H1 (cell line): Measurements from ENCODE around the gene VWA1. TPM values are rescaled to one million over a fixed set of nuclear protein-coding genes. Genes with fewer than 3 reads are reported as not detected.

Experiments
- CTCF ChIA-PET: fragments of 300-600 bp; sonication (Branson Sonifier 250); formaldehyde crosslinking; loops from one replicate; lab custom pipeline; 2021; ENCODE audit not compliant: partially characterized antibody; lab: Charles Lee
- POLR2A ChIA-PET: fragments of 300-600 bp; sonication (Branson Sonifier 250); formaldehyde crosslinking; loops from one replicate; lab custom pipeline; 2021; ENCODE audit warnings: inconsistent platforms; ENCODE audit not compliant: partially characterized antibody; lab: Charles Lee
- DNase-seq, 2 experiments: peaks; one replicate each; pipeline versions ENCODE4 v3.0.0 to v3.0.0-alpha.2; 2010 to 2022; ENCODE audit warnings: low spot score in 2 of 2, low read depth in 1 of 2, mixed read lengths in 1 of 2
- FAIRE-seq: peaks from 2 replicates; lab custom pipeline; 2011; peaks lifted over from hg19 to GRCh38; lab: Jason Lieb, UNC
- H2AFZ ChIP-seq: 2 replicates; pipeline ENCODE4 v1.8.1; 2012; ENCODE audit warnings: low read length, inconsistent platforms
- H2AK5ac ChIP-seq: 2 replicates; pipeline ENCODE4 v1.6.1; 2013; ENCODE audit warnings: low read depth, low read length
- H2BK120ac ChIP-seq: replicated peaks from 2 replicates; pipeline ENCODE3; 2013; ENCODE audit warnings: low read depth, low read length, inconsistent platforms
- H2BK12ac ChIP-seq: 2 replicates; pipeline ENCODE4 v1.6.1; 2013; ENCODE audit warnings: low read depth, low read length
- H2BK15ac ChIP-seq: 2 replicates; pipeline ENCODE4 v1.6.1; 2013; ENCODE audit warnings: low read length
- H2BK20ac ChIP-seq: 2 replicates; pipeline ENCODE4 v1.6.1; 2013; ENCODE audit warnings: low read length
- H2BK5ac ChIP-seq: 2 replicates; pipeline ENCODE4 v1.6.1; 2013; ENCODE audit warnings: low read depth, low read length
- H3K14ac ChIP-seq: 2 replicates; pipeline ENCODE4 v1.6.1; 2013; ENCODE audit warnings: inconsistent platforms; ENCODE audit not compliant: insufficient read length
- H3K18ac ChIP-seq: 2 replicates; pipeline ENCODE4 v1.6.1; 2013; ENCODE audit warnings: low read length; ENCODE audit errors: extremely low read depth
- H3K23ac ChIP-seq: 2 replicates; pipeline ENCODE4 v1.6.1; 2013; ENCODE audit warnings: inconsistent platforms; ENCODE audit not compliant: insufficient read length
- H3K23me2 ChIP-seq: 2 replicates; pipeline ENCODE4 v1.6.1; 2013; ENCODE audit warnings: low read depth, low read length
- H3K27ac ChIP-seq: 2 replicates; pipeline ENCODE4 v1.6.1; 2011; ENCODE audit warnings: low read depth, low read length, inconsistent platforms
- H3K27me3 ChIP-seq, 4 experiments: replicated peaks in 1 of 4; 1 replicate in 1 of 4; 2 replicates in 3 of 4; pipeline versions ENCODE4 v1.6.1 to v1.8.1; 2011 to 2013; ENCODE audit warnings: low read length in 3 of 4, mild to moderate bottlenecking in 3 of 4, inconsistent platforms in 2 of 4, mixed read lengths in 2 of 4, moderate library complexity in 1 of 4; ENCODE audit not compliant: control insufficient read depth in 3 of 4, insufficient read depth in 3 of 4; ENCODE audit errors: extremely low read depth in 1 of 4
- H3K36me3 ChIP-seq, 4 experiments: 2 replicates each; pipeline versions ENCODE4 v1.6.1 to v1.8.1; 2011 to 2013; ENCODE audit warnings: mild to moderate bottlenecking in 4 of 4, low read length in 3 of 4, moderate library complexity in 2 of 4, control low read depth in 1 of 4, inconsistent platforms in 1 of 4; ENCODE audit not compliant: insufficient read depth in 4 of 4, control insufficient read depth in 2 of 4
- H3K4ac ChIP-seq: replicated peaks from 2 replicates; pipeline ENCODE3; 2013; ENCODE audit warnings: low read length, low read depth, mixed read lengths, inconsistent platforms; ENCODE audit not compliant: insufficient read length
- H3K4me1 ChIP-seq, 4 experiments: replicated peaks in 1 of 4; 1 replicate in 1 of 4; 2 replicates in 3 of 4; pipeline versions ENCODE4 v1.6.1 to v1.8.1; 2011 to 2013; ENCODE audit warnings: low read length in 3 of 4, inconsistent platforms in 2 of 4, mixed read lengths in 1 of 4; ENCODE audit not compliant: insufficient read depth in 4 of 4, control insufficient read depth in 3 of 4
- H3K4me2 ChIP-seq, 2 experiments: 2 replicates each; pipeline versions ENCODE4 v1.6.1 to v1.8.1; 2011 to 2013; ENCODE audit warnings: low read depth in 2 of 2, low read length in 2 of 2, control low read depth in 1 of 2, inconsistent platforms in 1 of 2, mild to moderate bottlenecking in 1 of 2; ENCODE audit not compliant: insufficient read depth in 1 of 2
- H3K4me3 ChIP-seq, 4 experiments: fragments of 200-600, 300-600 bp in 1 of 4; sonication (generic), shearing (Covaris generic), sonication (Bioruptor Twin) in 1 of 4; 2 replicates each; pipeline versions ENCODE4 v1.5.1 to v1.8.1; 2011 to 2016; ENCODE audit warnings: low read length in 4 of 4, low read depth in 3 of 4, control low read depth in 2 of 4, inconsistent platforms in 2 of 4, mild to moderate bottlenecking in 2 of 4, mixed read lengths in 1 of 4, moderate library complexity in 1 of 4; ENCODE audit not compliant: insufficient read depth in 2 of 4; ENCODE audit errors: extremely low read depth in 1 of 4
- H3K56ac ChIP-seq: replicated peaks from 2 replicates; pipeline ENCODE3; 2013; ENCODE audit warnings: low read depth, mild to moderate bottlenecking, mixed read lengths, low read length, inconsistent platforms; ENCODE audit not compliant: insufficient read length
- H3K79me1 ChIP-seq: 2 replicates; pipeline ENCODE4 v1.6.1; 2013; ENCODE audit warnings: low read depth, low read length, control low read depth
- H3K79me2 ChIP-seq, 2 experiments: 2 replicates each; pipeline versions ENCODE4 v1.6.1 to v1.8.1; 2012 to 2013; ENCODE audit warnings: low read length in 2 of 2, mild to moderate bottlenecking in 2 of 2, inconsistent platforms in 1 of 2; ENCODE audit not compliant: insufficient read depth in 2 of 2, control insufficient read depth in 1 of 2
- H3K9ac ChIP-seq, 4 experiments: replicated peaks in 1 of 4; 1 replicate in 1 of 4; 2 replicates in 3 of 4; pipeline versions ENCODE4 v1.6.1 to v1.8.1; 2011 to 2013; ENCODE audit warnings: low read depth in 3 of 4, low read length in 3 of 4, control low read depth in 2 of 4, mild to moderate bottlenecking in 2 of 4, moderate library complexity in 2 of 4, inconsistent platforms in 1 of 4; ENCODE audit errors: extremely low read depth in 1 of 4
- H3K9me3 ChIP-seq, 2 experiments: 2 replicates each; pipeline versions ENCODE4 v1.6.1 to v1.8.1; 2012 to 2013; ENCODE audit warnings: mild to moderate bottlenecking in 2 of 2, moderate library complexity in 2 of 2, control low read depth in 1 of 2, inconsistent platforms in 1 of 2, low read depth in 1 of 2, low read length in 1 of 2, mixed read lengths in 1 of 2; ENCODE audit not compliant: insufficient read depth in 2 of 2
- H4K20me1 ChIP-seq, 2 experiments: replicated peaks in 1 of 2; 2 replicates each; pipeline versions ENCODE3 to v1.8.1; 2011 to 2013; ENCODE audit warnings: inconsistent platforms in 2 of 2, low read length in 2 of 2, mild to moderate bottlenecking in 1 of 2; ENCODE audit not compliant: insufficient read depth in 2 of 2, control insufficient read depth in 1 of 2
- H4K5ac ChIP-seq: 2 replicates; pipeline ENCODE4 v1.6.1; 2013; ENCODE audit warnings: low read length, low read depth, mixed read lengths, inconsistent platforms; ENCODE audit not compliant: insufficient read length
- H4K8ac ChIP-seq: 2 replicates; pipeline ENCODE4 v1.8.0; 2013; ENCODE audit warnings: mild to moderate bottlenecking, moderate library complexity, low read length, inconsistent platforms; ENCODE audit not compliant: insufficient read depth; ENCODE audit errors: extremely low read depth
- H4K91ac ChIP-seq: replicated peaks from 2 replicates; pipeline ENCODE3; 2013; ENCODE audit warnings: low read length, mixed read lengths, inconsistent platforms; ENCODE audit not compliant: insufficient read length
- GABPA ChIP-seq: IDR thresholded peaks from 2 replicates; pipeline ENCODE4 v1.6.1; 2011; ENCODE audit warnings: mild to moderate bottlenecking, low read length, moderate library complexity, borderline replicate concordance; ENCODE audit not compliant: insufficient read depth
- RBBP5 ChIP-seq: IDR thresholded peaks from 2 replicates; pipeline ENCODE4 v1.7.1; 2012; ENCODE audit warnings: low read depth, mild to moderate bottlenecking, inconsistent platforms, low read length, moderate library complexity, borderline replicate concordance
- RNF2 ChIP-seq: fragments of 200-900, 300-1000 bp; sonication (generic); IDR thresholded peaks from 2 replicates; pipeline ENCODE4 v1.7.1; 2016; ENCODE audit warnings: borderline replicate concordance, low read depth, mild to moderate bottlenecking, antibody characterized with exemption, low read length; ENCODE audit not compliant: poor library complexity, severe bottlenecking; ENCODE audit errors: missing control alignments
- TAF1 ChIP-seq: IDR thresholded peaks from 2 replicates; pipeline ENCODE4 v1.6.1; 2011; ENCODE audit warnings: mild to moderate bottlenecking, low read depth, low read length
- WGBS, 2 experiments: shearing (Covaris generic) in 1 of 2; methylation state at CpG; one replicate each; pipeline versions ENCODE4 v1.1.6 to v1.1.7; 2013 to 2015; ENCODE audit warnings: low lambda C conversion rate in 2 of 2, mixed read lengths in 2 of 2, inconsistent platforms in 1 of 2, low coverage in 1 of 2, missing lambda C conversion rate in 1 of 2; ENCODE audit not compliant: insufficient replicate concordance in 2 of 2, insufficient coverage in 1 of 2, insufficient read length in 1 of 2; ENCODE audit errors: extremely low coverage in 1 of 2, missing lambda C conversion rate in 1 of 2; 5-methylcytosine and 5-hydroxymethylcytosine counted together
- polyA plus RNA-seq, 7 experiments: library from polyadenylated mRNA; depleted of rRNA in 3 of 7; stranded (reverse) in 5 of 7; unstranded in 2 of 7; fragments of >200 nt in 5 of 7; fragments of 200-250 nt in 2 of 7; gene quantifications; 1 replicate in 5 of 7; 2 replicates in 1 of 7; 4 replicates in 1 of 7; pipeline versions ENCODE4 v1.2.1 to v1.2.3, GENCODE V29; 2011 to 2013; ENCODE audit warnings: missing spikeins in 2 of 7, mixed read lengths in 2 of 7
- total RNA-seq: library from RNA; stranded (reverse); fragmentation: NEBNext Ultra II Directional; extraction: Animal tissue kit (Norgen Biotek cat#: 25700); gene quantifications from 2 replicates; pipeline ENCODE4 v1.2.1, GENCODE V29; 2021
- TF ChIP-seq, protein P1 (sequence below), 3 experiments: IDR thresholded peaks; 1 replicate in 2 of 3; 2 replicates in 1 of 3; pipeline versions ENCODE4 v1.5.1 to v1.6.1; 2011; ENCODE audit warnings: low read length in 3 of 3, mild to moderate bottlenecking in 3 of 3, inconsistent platforms in 2 of 3, low read depth in 1 of 3, moderate library complexity in 1 of 3; ENCODE audit not compliant: insufficient read depth in 1 of 3; ENCODE audit errors: control extremely low read depth in 1 of 3

Gene VWA1
- total and polyA plus RNA-seq, 2 of the 8 experiments (the other 6 are each of a cell fraction or from before 2014, with no cell fraction given) = 16.0 to 36.6 TPM

DNA sequence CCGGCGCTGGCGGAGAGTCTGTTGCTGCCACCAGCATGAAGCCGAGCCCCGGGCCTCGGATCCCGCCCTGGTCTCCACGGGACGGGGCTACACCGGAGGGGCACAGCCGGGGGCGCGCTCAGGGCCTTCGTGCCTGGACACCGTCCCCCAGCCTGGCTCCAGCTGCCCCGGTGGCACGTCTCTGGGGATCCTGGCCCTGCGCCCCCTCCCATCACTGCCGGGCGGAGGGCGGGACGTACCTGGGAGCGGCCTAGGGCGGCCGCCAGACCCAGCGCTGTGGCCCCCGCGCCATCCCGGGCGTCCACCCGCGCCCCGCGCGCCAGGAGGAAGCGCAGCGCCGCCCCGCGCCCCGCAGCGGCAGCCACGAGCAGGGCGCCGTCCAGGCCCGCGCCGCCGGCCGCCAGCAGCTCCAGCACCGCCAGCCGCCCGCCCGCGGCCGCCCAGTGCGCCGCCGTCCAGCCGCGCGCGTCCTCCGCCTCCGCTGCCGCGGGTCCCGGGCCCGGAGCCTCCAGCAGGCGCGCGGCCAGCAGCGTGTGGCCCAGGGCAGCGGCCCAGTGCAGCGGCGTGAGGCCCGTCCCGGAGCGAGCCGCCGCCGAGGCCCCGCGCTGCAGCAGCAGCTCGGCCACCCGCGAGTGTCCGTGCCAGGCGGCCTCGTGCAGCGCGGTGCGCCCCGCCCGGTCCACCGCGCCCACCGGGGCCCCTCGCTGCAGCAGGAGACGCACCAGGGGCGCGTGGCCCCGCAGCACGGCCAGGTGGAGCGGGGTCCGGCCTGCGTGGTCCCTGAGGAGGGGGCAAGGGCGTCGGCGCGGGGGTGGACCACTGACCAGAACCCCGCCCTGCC, 15.5 kb upstream of the VWA1 start:
- POLR2A ChIA-PET = interaction anchor here (0.6 to 22.9 kb wide), 9 partner anchors 9 to 101 kb away, joined by 3 to 515 read pairs (median 7); partner anchors contain the start of genes CCNL2, MRPL20 and VWA1
- 13% methylated on average over 38 of the region's 112 CpGs; no CpG with 5 or more reads in 1 of the 2 experiments for WGBS, 2 experiments
- no peak for DNase-seq

More for the DNA sequence above, 15.5 kb upstream of the VWA1 start:
- no peak overlapping the region for H2AK5ac ChIP-seq
- H4K20me1 ChIP-seq = no peaks in the 10 kb centered on the region
- H2AFZ ChIP-seq = peak overlapping the region; percentile 3; the same call in 1 of the 2 replicates
- H2BK120ac ChIP-seq = no peak overlapping the region
- H3K56ac ChIP-seq = no peak overlapping the region
- H4K5ac ChIP-seq = no peak overlapping the region
- H3K4me1 ChIP-seq = peaks cover 0 to 29% (median 23%) of the 10 kb centered on the region in 4 experiments; a peak in 6 of 7 replicates
- peak overlapping the region; percentile 96 for H3K4ac ChIP-seq
- no peak overlapping the region for H2BK20ac ChIP-seq
- no peak overlapping the region for H3K14ac ChIP-seq
- peak overlapping the region; percentile 44 to 65; a peak in 3 of 4 replicates for H3K4me2 ChIP-seq
- H2BK5ac ChIP-seq = no peak overlapping the region
- H3K4me3 ChIP-seq = peak overlapping the region; percentile 7 to 50 (median 26); a peak in 6 of 8 replicates
- peak overlapping the region; percentile 85 for H4K91ac ChIP-seq
- H3K23ac ChIP-seq = no peak overlapping the region
- H3K36me3 ChIP-seq = no peaks in the 10 kb centered on the region
- H3K79me2 ChIP-seq = no peaks in the 10 kb centered on the region
- peak overlapping the region in 1 of 4 experiments; percentile 85; a peak in 1 of 7 replicates for H3K9ac ChIP-seq
- peak overlapping the region; percentile 83 for H3K18ac ChIP-seq
- CTCF ChIA-PET = interaction anchor here (0.7 to 1.3 kb wide), 4 partner anchors 10 to 85 kb away, joined by 3 to 5 read pairs (median 4); no protein-coding TSS in a partner anchor
- no peak for FAIRE-seq
- H2BK15ac ChIP-seq = no peak overlapping the region; the same call in 1 of the 2 replicates
- peak; percentile 18; the same call in 1 of the 2 replicates for TF ChIP-seq GABPA
- TF ChIP-seq, protein P1, sequence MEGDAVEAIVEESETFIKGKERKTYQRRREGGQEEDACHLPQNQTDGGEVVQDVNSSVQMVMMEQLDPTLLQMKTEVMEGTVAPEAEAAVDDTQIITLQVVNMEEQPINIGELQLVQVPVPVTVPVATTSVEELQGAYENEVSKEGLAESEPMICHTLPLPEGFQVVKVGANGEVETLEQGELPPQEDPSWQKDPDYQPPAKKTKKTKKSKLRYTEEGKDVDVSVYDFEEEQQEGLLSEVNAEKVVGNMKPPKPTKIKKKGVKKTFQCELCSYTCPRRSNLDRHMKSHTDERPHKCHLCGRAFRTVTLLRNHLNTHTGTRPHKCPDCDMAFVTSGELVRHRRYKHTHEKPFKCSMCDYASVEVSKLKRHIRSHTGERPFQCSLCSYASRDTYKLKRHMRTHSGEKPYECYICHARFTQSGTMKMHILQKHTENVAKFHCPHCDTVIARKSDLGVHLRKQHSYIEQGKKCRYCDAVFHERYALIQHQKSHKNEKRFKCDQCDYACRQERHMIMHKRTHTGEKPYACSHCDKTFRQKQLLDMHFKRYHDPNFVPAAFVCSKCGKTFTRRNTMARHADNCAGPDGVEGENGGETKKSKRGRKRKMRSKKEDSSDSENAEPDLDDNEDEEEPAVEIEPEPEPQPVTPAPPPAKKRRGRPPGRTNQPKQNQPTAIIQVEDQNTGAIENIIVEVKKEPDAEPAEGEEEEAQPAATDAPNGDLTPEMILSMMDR (IDR thresholded peaks at IDR 0.05; ENCODE audit: control extremely low read depth in 1 of 3, insufficient read depth in 1 of 3, low read depth in 1 of 3, low read length in 3 of 3) = no peak; a peak in 1 of 4 replicates
- 0 out of 2 replicates have a peak, but pooled peaks have one; percentile 31 for TF ChIP-seq TAF1
- TF ChIP-seq RNF2 = peak; percentile 26
- TF ChIP-seq RBBP5 = no peak
- H3K27ac ChIP-seq = no peak overlapping the region; the same call in 1 of the 2 replicates
- no peaks in the 10 kb centered on the region; a peak in 2 of 7 replicates for H3K27me3 ChIP-seq
- peak overlapping the region; percentile 88 for H4K8ac ChIP-seq
- H3K23me2 ChIP-seq = peaks cover 6% of the 10 kb centered on the region; the same call in 1 of the 2 replicates
- H2BK12ac ChIP-seq = peak overlapping the region; percentile 90; the same call in 1 of the 2 replicates
- H3K9me3 ChIP-seq = no peaks in the 10 kb centered on the region
- H3K79me1 ChIP-seq = no peaks in the 10 kb centered on the region
